DND-41 (cell line): Measurements from ENCODE around the gene TNNT2.
A peak's percentile ranks its signal among the peaks of the same experiment; 100 is the strongest.

ENCODE experiments used
- ATAC-seq: fragments of 200-7000 bp; cut with Tn5 transposase; 3 replicates; pipeline ENCODE4 v1.9.1; 2021; ENCODE audit warnings: low read depth; ENCODE audit not compliant: insufficient read depth
- DNase-seq: peaks from one replicate; pipeline ENCODE4 v3.0.0-alpha.2; 2020
- H2AFZ ChIP-seq: 2 replicates; pipeline ENCODE4 v1.6.0; 2012; ENCODE audit warnings: low read depth, low read length
- H3K27ac ChIP-seq: 2 replicates; pipeline ENCODE4 v1.5.1; 2012; ENCODE audit warnings: low read length, inconsistent platforms
- H3K27me3 ChIP-seq: fragments of 200-600 bp; sonication (generic); 2 replicates; pipeline ENCODE4 v1.6.0; 2012; ENCODE audit warnings: low read length, mild to moderate bottlenecking, inconsistent platforms; ENCODE audit not compliant: insufficient read depth, poor library complexity
- H3K36me3 ChIP-seq: 2 replicates; pipeline ENCODE4 v1.5.1; 2012; ENCODE audit warnings: low read length, inconsistent platforms; ENCODE audit not compliant: insufficient read depth
- H3K4me1 ChIP-seq: 2 replicates; pipeline ENCODE4 v1.5.1; 2012; ENCODE audit warnings: mild to moderate bottlenecking, low read length; ENCODE audit not compliant: insufficient read depth
- H3K4me2 ChIP-seq: 2 replicates; pipeline ENCODE4 v1.6.0; 2012; ENCODE audit warnings: mild to moderate bottlenecking, moderate library complexity, low read length, inconsistent platforms; ENCODE audit not compliant: insufficient read depth
- H3K4me3 ChIP-seq, 2 experiments: fragments of 200-600 bp in 1 of 2; shearing (Covaris generic) in 1 of 2; 2 replicates each; pipeline ENCODE4 v1.5.1; 2012 to 2016; ENCODE audit warnings: inconsistent platforms in 2 of 2, low read length in 2 of 2, mild to moderate bottlenecking in 2 of 2, low read depth in 1 of 2, moderate library complexity in 1 of 2
- H3K79me2 ChIP-seq: 2 replicates; pipeline ENCODE4 v1.6.0; 2012; ENCODE audit warnings: low read length, inconsistent platforms; ENCODE audit not compliant: insufficient read depth
- H3K9ac ChIP-seq: 2 replicates; pipeline ENCODE4 v1.6.0; 2012; ENCODE audit warnings: low read depth, mild to moderate bottlenecking, inconsistent platforms, low read length, moderate library complexity
- H3K9me3 ChIP-seq: 2 replicates; pipeline ENCODE4 v1.5.1; 2012; ENCODE audit warnings: low read length, moderate library complexity, mild to moderate bottlenecking, inconsistent platforms; ENCODE audit not compliant: insufficient read depth, severe bottlenecking
- H4K20me1 ChIP-seq: 2 replicates; pipeline ENCODE4 v1.6.0; 2012; ENCODE audit warnings: low read length; ENCODE audit not compliant: insufficient read depth
- CTCF ChIP-seq: IDR thresholded peaks from 2 replicates; pipeline ENCODE4 v1.5.1; 2012; ENCODE audit warnings: borderline replicate concordance, low read length, moderate library complexity, mild to moderate bottlenecking; ENCODE audit not compliant: poor library complexity, severe bottlenecking; ENCODE audit errors: extremely low read depth
- EZH2 ChIP-seq: IDR thresholded peaks from 3 replicates; pipeline ENCODE4 v1.6.1; 2012; ENCODE audit warnings: borderline replicate concordance, low read depth, mild to moderate bottlenecking, moderate library complexity, low read length, inconsistent platforms; ENCODE audit not compliant: severe bottlenecking

TNNT2 gene

GRCh38 chr1:201378804-201379203 lies 1.3 kb upstream of the TNNT2 start:
- ATAC-seq (no peak), DNase-seq (no peak)
- no peak overlapping the region for H3K4me2 ChIP-seq
- no peak overlapping the region for H2AFZ ChIP-seq
- peaks cover 32% of the 10 kb centered on the region for H3K27me3 ChIP-seq
- no peaks in the 10 kb centered on the region for H3K4me1 ChIP-seq
- H3K9ac ChIP-seq = no peak overlapping the region
- H4K20me1 ChIP-seq = peaks cover 7% of the 10 kb centered on the region; the same call in 1 of the 2 replicates
- no peaks in the 10 kb centered on the region for H3K9me3 ChIP-seq
- H3K36me3 ChIP-seq = no peaks in the 10 kb centered on the region
- TF ChIP-seq EZH2 (no peak), CTCF (no peak)
- no peak overlapping the region for H3K4me3 ChIP-seq
- no peak overlapping the region for H3K27ac ChIP-seq
- H3K79me2 ChIP-seq = no peaks in the 10 kb centered on the region

- Histone ChIP-seq H3K79me2 (no peaks in the 10 kb centered on the region), H3K27me3 (peaks cover 35% of the 10 kb centered on the region), H3K4me2 (no peak overlapping the region), H3K27ac (no peak overlapping the region), H3K9ac (no peak overlapping the region), H3K36me3 (no peaks in the 10 kb centered on the region), H3K9me3 (no peaks in the 10 kb centered on the region), H2AFZ (no peak overlapping the region), H3K4me3 (no peak overlapping the region), H4K20me1 (peaks cover 7% of the 10 kb centered on the region; the same call in 1 of the 2 replicates), H3K4me1 (no peaks in the 10 kb centered on the region)
- ATAC-seq (0 out of 3 replicates have a peak, but pooled peaks have one; percentile 45), DNase-seq (no peak)
- no peak for TF ChIP-seq EZH2
- TF ChIP-seq CTCF = peak; percentile 37
Observed at GRCh38 chr1:201376464-201377374, 761 bp downstream of the TNNT2 start.

DNA sequence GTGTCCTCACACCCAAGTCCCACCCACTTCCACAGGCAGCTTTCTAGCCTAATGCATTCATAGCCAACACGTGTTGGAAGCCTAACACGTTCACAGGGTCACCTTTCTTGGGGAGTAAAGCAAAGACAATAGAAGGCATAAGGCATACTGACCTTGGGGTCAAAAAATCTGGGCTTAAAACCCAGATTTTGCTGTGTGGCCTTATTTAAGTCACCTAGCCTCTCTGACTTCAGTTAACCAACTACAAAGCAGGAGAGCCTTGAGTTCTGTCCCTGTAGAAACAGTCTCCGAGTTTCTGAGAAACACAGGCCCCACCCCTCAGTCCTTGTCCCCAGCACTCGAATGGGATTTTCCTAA lies 1.4 kb downstream of the TNNT2 start:
- DNase-seq = no peak
- peaks cover 7% of the 10 kb centered on the region; the same call in 1 of the 2 replicates for H4K20me1 ChIP-seq
- H3K36me3 ChIP-seq = no peaks in the 10 kb centered on the region
- H3K4me1 ChIP-seq = no peaks in the 10 kb centered on the region
- H3K27ac ChIP-seq = no peak overlapping the region
- ATAC-seq = no peak
- TF ChIP-seq EZH2 (no peak), CTCF (no peak)
- no peaks in the 10 kb centered on the region for H3K79me2 ChIP-seq
- peaks cover 38% of the 10 kb centered on the region for H3K27me3 ChIP-seq
- no peaks in the 10 kb centered on the region for H3K9me3 ChIP-seq
- no peak overlapping the region for H3K9ac ChIP-seq
- H2AFZ ChIP-seq = no peak overlapping the region
- H3K4me3 ChIP-seq = no peak overlapping the region
- no peak overlapping the region for H3K4me2 ChIP-seq
